Left ventricle myocardium inferior (tissue), 1 donor: Measurements from ENCODE around the gene MYBPHL. TPM values are rescaled to one million over a fixed set of nuclear protein-coding genes. Genes with fewer than 3 reads are reported as not detected.

ENCODE experiments used
- DNase-seq: peaks from one replicate; pipeline ENCODE4 v3.0.0-alpha.2; 2020
- H3K27ac ChIP-seq: fragments of 200-600 bp; replicated peaks from 2 replicates; pipeline ENCODE4 v1.8.0; 2021
- H3K27me3 ChIP-seq: fragments of 200-600 bp; 2 replicates; pipeline ENCODE4 v1.8.0; 2021; ENCODE audit warnings: low read depth
- H3K36me3 ChIP-seq: fragments of 200-600 bp; 2 replicates; pipeline ENCODE4 v1.8.0; 2021
- H3K4me1 ChIP-seq: fragments of 200-600 bp; 2 replicates; pipeline ENCODE4 v1.8.0; 2021
- H3K4me3 ChIP-seq: fragments of 200-600 bp; 2 replicates; pipeline ENCODE4 v1.8.0; 2021; ENCODE audit warnings: mild to moderate bottlenecking, moderate library complexity
- H3K9me3 ChIP-seq: fragments of 200-600 bp; replicated peaks from 2 replicates; pipeline ENCODE4 v1.8.0; 2021
- intact Hi-C: fragments of 100-400 bp; cut with micrococcal nuclease; formaldehyde crosslinking; loops from one replicate; pipeline ENCODE4 v1.11.0; 2022
- total RNA-seq: library from RNA; stranded (reverse); fragmentation: NEBNext Ultra II Directional; extraction: Animal tissue kit (Norgen Biotek cat#: 25700); gene quantifications from one replicate; pipeline ENCODE4 v1.2.1, GENCODE V29; 2021
- TF ChIP-seq, protein P1 (sequence below): fragments of 200-600 bp; IDR thresholded peaks from 2 replicates; pipeline ENCODE4 v1.8.0; 2021; ENCODE audit warnings: antibody characterized with exemption, mild to moderate bottlenecking, borderline replicate concordance
- donor health status: DM: no; HTN: yes; CAD: no; lungs with severe emphysema.

The MYBPHL gene
- total RNA-seq, 1 donor from 2014 or later, result 0.22 TPM

DNA sequence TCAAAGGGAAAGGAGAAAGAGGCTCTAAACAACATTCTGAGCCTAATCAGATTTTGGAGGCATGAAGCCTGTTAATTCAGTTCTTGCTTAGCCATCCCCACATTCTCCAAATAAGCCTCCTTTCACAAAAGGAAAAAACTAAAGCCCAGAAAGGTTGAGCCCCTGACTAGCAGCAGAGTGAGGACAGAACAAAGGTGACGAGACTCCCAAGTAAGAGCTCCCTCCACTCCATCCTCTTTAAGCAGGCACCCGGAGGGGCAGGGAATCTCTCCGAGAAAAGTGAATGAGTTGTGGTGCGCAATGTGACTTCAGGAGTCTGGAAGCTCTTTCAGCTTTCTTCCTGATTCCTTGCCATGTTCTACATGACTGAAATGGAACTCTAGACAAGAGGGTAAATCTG is 43.4 kb upstream of the MYBPHL start:
- Histone ChIP-seq H3K27me3 (no peaks in the 10 kb centered on the region), H3K27ac (no peak overlapping the region), H3K36me3 (peaks cover 94% of the 10 kb centered on the region), H3K4me1 (peaks cover 9% of the 10 kb centered on the region), H3K4me3 (no peak overlapping the region), H3K9me3 (no peaks in the 10 kb centered on the region)
- intact Hi-C loops, result no loop called here
- DNase-seq, result no peak
- TF ChIP-seq, protein P1, sequence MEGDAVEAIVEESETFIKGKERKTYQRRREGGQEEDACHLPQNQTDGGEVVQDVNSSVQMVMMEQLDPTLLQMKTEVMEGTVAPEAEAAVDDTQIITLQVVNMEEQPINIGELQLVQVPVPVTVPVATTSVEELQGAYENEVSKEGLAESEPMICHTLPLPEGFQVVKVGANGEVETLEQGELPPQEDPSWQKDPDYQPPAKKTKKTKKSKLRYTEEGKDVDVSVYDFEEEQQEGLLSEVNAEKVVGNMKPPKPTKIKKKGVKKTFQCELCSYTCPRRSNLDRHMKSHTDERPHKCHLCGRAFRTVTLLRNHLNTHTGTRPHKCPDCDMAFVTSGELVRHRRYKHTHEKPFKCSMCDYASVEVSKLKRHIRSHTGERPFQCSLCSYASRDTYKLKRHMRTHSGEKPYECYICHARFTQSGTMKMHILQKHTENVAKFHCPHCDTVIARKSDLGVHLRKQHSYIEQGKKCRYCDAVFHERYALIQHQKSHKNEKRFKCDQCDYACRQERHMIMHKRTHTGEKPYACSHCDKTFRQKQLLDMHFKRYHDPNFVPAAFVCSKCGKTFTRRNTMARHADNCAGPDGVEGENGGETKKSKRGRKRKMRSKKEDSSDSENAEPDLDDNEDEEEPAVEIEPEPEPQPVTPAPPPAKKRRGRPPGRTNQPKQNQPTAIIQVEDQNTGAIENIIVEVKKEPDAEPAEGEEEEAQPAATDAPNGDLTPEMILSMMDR, result no peak

DNA sequence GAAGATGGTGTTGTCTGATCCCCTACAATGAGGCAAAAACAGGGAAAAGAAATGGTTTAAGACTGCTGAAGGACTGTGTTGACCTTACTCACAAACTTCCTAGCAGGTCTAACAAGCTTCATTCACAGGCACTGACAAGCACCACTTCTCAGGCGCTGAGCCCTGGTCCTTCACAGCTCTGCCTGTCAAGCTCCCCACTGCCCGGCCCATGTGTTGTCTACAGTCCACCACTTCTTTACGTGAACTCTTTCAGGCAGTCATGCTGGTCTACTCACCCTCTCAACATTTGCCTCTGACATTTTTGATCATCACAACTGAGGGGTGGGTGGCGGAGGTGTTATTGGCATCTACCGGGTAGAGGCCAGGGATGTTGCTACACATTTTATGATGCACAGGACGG is 40.7 kb upstream of the MYBPHL start:
- no peak for DNase-seq
- Histone ChIP-seq H3K27ac (no peak overlapping the region), H3K4me3 (no peak overlapping the region), H3K27me3 (no peaks in the 10 kb centered on the region), H3K36me3 (peaks cover 91% of the 10 kb centered on the region), H3K9me3 (no peaks in the 10 kb centered on the region), H3K4me1 (peaks cover 14% of the 10 kb centered on the region)
- TF ChIP-seq, protein P1, result no peak
- intact Hi-C loops, result no loop called here

DNA sequence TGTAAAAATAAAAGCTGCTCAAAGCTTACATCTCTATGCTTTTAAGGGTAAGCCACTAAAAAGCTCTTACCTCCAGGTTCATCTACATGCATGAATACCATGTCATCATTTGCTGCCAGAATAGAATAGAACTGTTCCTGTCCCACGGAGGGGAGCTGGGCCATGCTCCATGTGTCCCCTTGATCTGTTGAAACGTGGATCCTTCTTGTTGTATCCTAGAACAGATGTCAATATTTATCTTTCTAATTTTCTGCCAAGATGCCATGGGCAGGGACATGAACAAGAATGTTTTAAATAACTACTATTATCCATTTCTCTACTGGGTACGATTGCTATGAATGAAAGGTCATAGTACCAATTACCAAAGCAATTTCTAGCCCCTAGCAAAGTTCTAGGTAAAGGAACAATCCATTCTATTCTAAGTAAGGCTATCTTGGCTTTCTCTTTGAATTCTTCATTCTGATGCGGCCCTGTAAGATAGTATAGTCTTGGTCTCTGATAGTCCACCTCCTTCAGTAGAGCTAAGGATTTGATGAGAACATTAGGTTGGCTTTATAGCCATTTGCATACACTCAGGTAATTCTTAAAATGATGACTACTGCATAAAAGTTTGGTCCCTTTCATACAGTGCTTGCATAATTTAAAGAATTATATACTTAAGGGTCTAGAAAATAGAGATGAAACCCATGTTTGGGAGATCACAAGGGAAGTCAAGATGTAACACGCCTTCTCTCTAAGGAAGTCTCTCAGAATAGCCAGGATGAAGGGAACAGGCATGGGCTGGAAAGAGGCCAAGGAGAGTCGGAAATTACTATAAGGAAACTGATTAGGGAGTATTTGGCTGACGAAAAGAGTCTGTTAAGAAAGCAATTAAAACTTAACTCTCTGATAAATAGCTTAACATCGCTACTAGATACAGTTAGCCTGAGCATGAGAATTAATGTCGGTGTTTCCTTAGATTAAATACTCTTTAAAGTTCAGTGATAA is 35.4 kb upstream of the MYBPHL start:
- no peak overlapping the region for H3K4me3 ChIP-seq
- intact Hi-C loops, result loop anchor here (5.0 kb wide), 1 partner anchor 65 kb away; no protein-coding TSS in a partner anchor
- H3K27ac ChIP-seq, result no peak overlapping the region
- peaks cover 16% of the 10 kb centered on the region for H3K4me1 ChIP-seq
- H3K27me3 ChIP-seq, result no peaks in the 10 kb centered on the region
- DNase-seq, result no peak
- peaks cover 90% of the 10 kb centered on the region for H3K36me3 ChIP-seq
- TF ChIP-seq, protein P1, result no peak
- no peaks in the 10 kb centered on the region for H3K9me3 ChIP-seq

DNA sequence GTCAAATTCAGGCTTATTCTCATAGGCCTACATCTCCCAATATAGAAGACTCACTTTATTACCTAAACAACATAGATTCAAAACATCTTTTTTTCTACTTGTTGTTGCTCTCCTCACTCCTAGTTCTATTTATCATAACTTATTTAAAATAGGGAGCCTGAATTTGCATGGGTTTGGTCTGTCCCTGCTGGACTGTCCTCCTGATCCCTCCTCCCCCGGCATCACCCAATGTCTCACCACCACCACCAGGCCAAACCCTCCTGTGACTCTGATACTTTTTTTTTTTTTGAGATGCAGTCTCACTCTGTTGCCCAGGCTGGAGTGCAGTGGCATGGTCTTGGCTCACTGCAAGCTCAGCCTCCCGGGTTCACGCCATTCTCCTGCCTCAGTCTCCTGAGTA is 31.8 kb upstream of the MYBPHL start:
- Histone ChIP-seq H3K4me1 (peaks cover 16% of the 10 kb centered on the region), H3K27ac (no peak overlapping the region), H3K27me3 (no peaks in the 10 kb centered on the region), H3K36me3 (peaks cover 83% of the 10 kb centered on the region), H3K9me3 (no peaks in the 10 kb centered on the region), H3K4me3 (no peak overlapping the region)
- intact Hi-C loops, result no loop called here
- TF ChIP-seq, protein P1, result no peak
- DNase-seq, result no peak

DNA sequence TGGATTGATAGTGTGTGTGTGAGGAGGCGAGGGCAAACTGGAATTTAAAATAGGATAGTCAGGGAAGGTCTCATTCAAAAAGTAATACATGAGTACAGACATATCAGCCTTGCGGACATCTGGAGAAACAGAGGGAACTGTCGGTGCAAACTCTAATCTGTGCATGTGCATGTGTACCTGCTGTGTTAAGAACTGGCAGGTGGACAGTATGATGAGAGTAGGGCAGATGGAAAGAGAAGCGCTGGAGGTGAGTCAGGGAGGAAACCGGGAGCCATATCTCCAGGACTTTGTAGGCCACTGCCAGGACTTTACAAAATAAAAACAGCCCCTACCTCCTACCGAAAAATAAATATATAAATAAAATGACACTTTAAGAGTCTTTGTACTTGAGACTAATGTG is 31.3 kb upstream of the MYBPHL start:
- no peaks in the 10 kb centered on the region for H3K27me3 ChIP-seq
- H3K4me3 ChIP-seq, result no peak overlapping the region
- TF ChIP-seq, protein P1, result no peak
- no peak overlapping the region for H3K27ac ChIP-seq
- no peaks in the 10 kb centered on the region for H3K9me3 ChIP-seq
- intact Hi-C loops, result no loop called here
- peaks cover 84% of the 10 kb centered on the region for H3K36me3 ChIP-seq
- peaks cover 12% of the 10 kb centered on the region for H3K4me1 ChIP-seq
- DNase-seq, result no peak
